K562 (cell line): Measurements from ENCODE around the gene REP15. TPM values are rescaled to one million over a fixed set of nuclear protein-coding genes. Genes with fewer than 3 reads are reported as not detected.

Experiments used
- ATAC-seq: fragments of 200-7000 bp; cut with Tn5 transposase; 3 replicates; pipeline ENCODE4 v1.9.1; 2020; ENCODE audit warnings: moderate library complexity
- BruUV-seq: library from RNA; stranded (reverse); fragments of 400-500 nt; replicated peaks from 2 replicates; lab custom pipeline; 2021; lab: Mats Ljungman, UMichigan
- CTCF ChIA-PET: fragments of 300-600 bp; formaldehyde crosslinking; extraction: SDS; loops from one replicate; lab custom pipeline; 2021; ENCODE audit warnings: low intra/inter-chr PET ratio; lab: Yijun Ruan, JAX
- POLR2A ChIA-PET: fragments of 300-600, 350-650 bp; sonication (Branson Sonifier 250); formaldehyde crosslinking; extraction: SDS; loops from one replicate; lab custom pipeline; 2021; ENCODE audit warnings: antibody characterized with exemption, inconsistent platforms; lab: Yijun Ruan, JAX
- DNase-seq, 4 experiments: peaks; one replicate each; pipeline versions ENCODE4 v3.0.0 to v3.0.0-alpha.2; 2011 to 2018; ENCODE audit warnings: low spot score in 3 of 4, mixed read lengths in 3 of 4; ENCODE audit errors: extremely low read depth in 1 of 4
- FAIRE-seq: peaks from 2 replicates; lab custom pipeline; 2011; peaks lifted over from hg19 to GRCh38; lab: Jason Lieb, UNC
- H2AFZ ChIP-seq: 2 replicates; pipeline ENCODE4 v1.6.0; 2011; ENCODE audit warnings: low read depth, low read length, control low read depth, inconsistent platforms
- H3K27ac ChIP-seq: fragments of 200-600 bp; 3 replicates; pipeline ENCODE4 v1.8.0; 2011; ENCODE audit warnings: low read depth, mild to moderate bottlenecking, control low read depth, inconsistent platforms, low read length, moderate library complexity, mixed read lengths; ENCODE audit errors: extremely low read depth
- H3K27me3 ChIP-seq, 2 experiments: fragments of 300-600 bp in 1 of 2; 2 replicates in 1 of 2; 3 replicates in 1 of 2; pipeline versions ENCODE4 v1.6.0 to v1.8.0; 2011; ENCODE audit warnings: inconsistent platforms in 2 of 2, low read length in 2 of 2, mild to moderate bottlenecking in 1 of 2, mixed read lengths in 1 of 2, moderate library complexity in 1 of 2; ENCODE audit not compliant: control insufficient read depth in 2 of 2, insufficient read depth in 2 of 2
- H3K36me3 ChIP-seq: fragments of 300-600 bp; 3 replicates; pipeline ENCODE4 v1.8.0; 2011; ENCODE audit warnings: mild to moderate bottlenecking, low read length, inconsistent platforms; ENCODE audit not compliant: control insufficient read depth, insufficient read depth
- H3K4me1 ChIP-seq, 2 experiments: fragments of 200-600 bp in 1 of 2; replicated peaks in 1 of 2; 2 replicates in 1 of 2; 3 replicates in 1 of 2; pipeline versions ENCODE4 v1.5.1 to v1.8.0; 2011; ENCODE audit warnings: inconsistent platforms in 2 of 2, low read length in 2 of 2, mild to moderate bottlenecking in 1 of 2, mixed read lengths in 1 of 2, moderate library complexity in 1 of 2; ENCODE audit not compliant: control insufficient read depth in 2 of 2, insufficient read depth in 2 of 2
- H3K4me2 ChIP-seq: 2 replicates; pipeline ENCODE4 v1.6.1; 2011; ENCODE audit warnings: low read length, control low read depth, inconsistent platforms, mixed read lengths; ENCODE audit not compliant: insufficient read depth
- H3K4me3 ChIP-seq: fragments of 200-600 bp; sonication (generic), shearing (Covaris generic); 2 replicates; pipeline ENCODE4 v1.5.1; 2016; ENCODE audit warnings: control low read depth, inconsistent platforms
- H3K79me2 ChIP-seq: fragments of 200-600 bp; 3 replicates; pipeline ENCODE4 v1.8.0; 2011; ENCODE audit warnings: low read length, inconsistent platforms; ENCODE audit not compliant: control insufficient read depth, insufficient read depth
- H3K9ac ChIP-seq, 2 experiments: 2 replicates each; pipeline versions ENCODE4 v1.6.0 to v1.6.1; 2011; ENCODE audit warnings: low read depth in 2 of 2, low read length in 2 of 2, control low read depth in 1 of 2, inconsistent platforms in 1 of 2, mild to moderate bottlenecking in 1 of 2, mixed read lengths in 1 of 2; ENCODE audit not compliant: insufficient read depth in 1 of 2
- H3K9me1 ChIP-seq: one replicate; pipeline ENCODE4 v1.6.0; 2011; ENCODE audit warnings: inconsistent platforms, mild to moderate bottlenecking, low read length, moderate library complexity; ENCODE audit not compliant: control insufficient read depth, insufficient read depth
- H3K9me3 ChIP-seq: replicated peaks from 2 replicates; pipeline ENCODE4 v1.5.1; 2011; ENCODE audit warnings: low read depth, low read length, inconsistent platforms; ENCODE audit not compliant: control insufficient read depth, insufficient read depth
- H4K20me1 ChIP-seq: replicated peaks from 2 replicates; pipeline ENCODE4 v1.6.1; 2011; ENCODE audit warnings: low read length, inconsistent platforms, mixed read lengths; ENCODE audit not compliant: control insufficient read depth, insufficient read depth
- C11orf30 ChIP-seq: fragments of 450-650 bp; IDR thresholded peaks from 2 replicates; pipeline ENCODE4 v1.6.1; 2016; ENCODE audit warnings: low read depth, mild to moderate bottlenecking
- CTCF ChIP-seq, 3 experiments: IDR thresholded peaks in 2 of 3; conservative IDR thresholded peaks in 1 of 3; 2 replicates each; pipeline ENCODE4 v1.5.1; 2011 to 2012; ENCODE audit warnings: low read length in 3 of 3, mild to moderate bottlenecking in 3 of 3, control low read depth in 2 of 3, improper control_type of control experiment in 1 of 3, inconsistent platforms in 1 of 3, low read depth in 1 of 3, mixed read lengths in 1 of 3, moderate library complexity in 1 of 3; ENCODE audit not compliant: insufficient read depth in 2 of 3
- ESRRA ChIP-seq: fragments of 450-650 bp; IDR thresholded peaks from 2 replicates; pipeline ENCODE4 v1.6.1; 2014; ENCODE audit warnings: low read depth, mild to moderate bottlenecking, moderate library complexity, borderline replicate concordance
- GMEB1 ChIP-seq: fragments of 250-450 bp; sonication (Bioruptor Pico); IDR thresholded peaks from 2 replicates; pipeline ENCODE4 v1.4.0; 2020; ENCODE audit warnings: mild to moderate bottlenecking
- IFI16 ChIP-seq: fragments of 250-450 bp; sonication (Bioruptor Pico); IDR thresholded peaks from 2 replicates; pipeline ENCODE4 v2.1.2; 2022; ENCODE audit warnings: mild to moderate bottlenecking, inconsistent platforms
- KLF13 ChIP-seq: fragments of 450-650 bp; IDR thresholded peaks from 2 replicates; pipeline ENCODE4 v1.6.1; 2016; ENCODE audit warnings: missing genetic modification characterization, low read depth, mild to moderate bottlenecking, missing compliant biosample characterization, moderate library complexity, borderline replicate concordance
- MAFK ChIP-seq: IDR thresholded peaks from 2 replicates; pipeline ENCODE4 v1.6.1; 2011; ENCODE audit warnings: low read length, improper control_type of control experiment
- RAD21 ChIP-seq, 2 experiments: fragments of 250-450 bp in 1 of 2; fragments of 450-650 bp in 1 of 2; sonication (Bioruptor Pico) in 1 of 2; formaldehyde crosslinking in 1 of 2; IDR thresholded peaks in 1 of 2; conservative IDR thresholded peaks in 1 of 2; 2 replicates each; pipeline versions ENCODE4 v1.4.0 to v1.8.0; 2020 to 2022; ENCODE audit warnings: mild to moderate bottlenecking in 2 of 2, moderate library complexity in 1 of 2
- SMAD3 ChIP-seq: fragments of 450-650 bp; formaldehyde crosslinking; conservative IDR thresholded peaks from 2 replicates; pipeline ENCODE4 v1.4.0; 2020; ENCODE audit warnings: mild to moderate bottlenecking
- YY1 ChIP-seq, 3 experiments: IDR thresholded peaks; 2 replicates each; pipeline ENCODE4 v1.6.1; 2011; ENCODE audit warnings: low read length in 2 of 3, mild to moderate bottlenecking in 2 of 3, moderate library complexity in 2 of 3, borderline replicate concordance in 1 of 3, control low read depth in 1 of 3, low read depth in 1 of 3; ENCODE audit not compliant: insufficient read depth in 3 of 3, insufficient replicate concordance in 2 of 3, control insufficient read depth in 1 of 3, insufficient read length in 1 of 3; ENCODE audit errors: extremely low read depth in 1 of 3
- ZBTB43 ChIP-seq: sonication (generic); formaldehyde crosslinking; IDR thresholded peaks from 2 replicates; pipeline ENCODE4 v1.8.0; 2023; ENCODE audit warnings: mild to moderate bottlenecking, missing genetic modification reagents
- WGBS: fragments of 100-300 bp; shearing (Covaris generic); methylation state at CpG from one replicate; pipeline ENCODE4 v1.1.6; 2016; ENCODE audit warnings: low coverage, mixed read lengths; ENCODE audit not compliant: insufficient coverage; ENCODE audit errors: missing lambda C conversion rate; 5-methylcytosine and 5-hydroxymethylcytosine counted together
- in situ Hi-C: fragments of 300-500 bp; cut with MboI; formaldehyde crosslinking; loops from 4 replicates; pipeline ENCODE4 v1.15.0; 2018; ENCODE audit warnings: inconsistent platforms, mixed read lengths
- intact Hi-C: fragments of 100-400 bp; cut with micrococcal nuclease; formaldehyde crosslinking; loops from 2 replicates; pipeline ENCODE4 v1.14.2; 2022
- polyA plus RNA-seq, 8 experiments: library from polyadenylated mRNA; depleted of rRNA in 4 of 8; stranded (reverse) in 5 of 8; unstranded in 3 of 8; fragments of >200 nt; fragmentation: Nextera tagmentation in 2 of 8; fragmentation: Illumina TruSeq in 1 of 8; extraction: Ambion mirVana in 2 of 8; extraction: Trizol in 1 of 8; gene quantifications; 2 replicates each; pipeline versions ENCODE4 v1.2.1 to v1.2.3, GENCODE V29; 2011 to 2014; ENCODE audit warnings: inconsistent platforms in 1 of 8, missing spikeins in 1 of 8
- total RNA-seq, 7 experiments: library from RNA; depleted of rRNA in 6 of 7; stranded (reverse); fragments of >200 nt in 6 of 7; fragmentation: Illumina TruSeq in 2 of 7; extraction: Trizol in 2 of 7; gene quantifications; 2 replicates each; pipeline versions ENCODE4 v1.2.1 to v1.2.3, GENCODE V29; 2011 to 2021; ENCODE audit warnings: low replicate concordance in 1 of 7

REP15 gene
- total and polyA plus RNA-seq, 9 of the 15 experiments (the other 6 are each of a cell fraction or from before 2014, with no cell fraction given): not detected

- WGBS: 49% methylated on average over 2 of the region's 2 CpGs
- Histone ChIP-seq H2AFZ (no peak overlapping the region), H3K4me2 (no peak overlapping the region), H3K9ac (no peak overlapping the region), H3K27ac (no peak overlapping the region), H3K9me1 (no peaks in the 10 kb centered on the region), H3K36me3 (peaks cover 83% of the 10 kb centered on the region), H3K9me3 (no peaks in the 10 kb centered on the region), H3K4me3 (no peak overlapping the region), H3K79me2 (peaks cover 15% of the 10 kb centered on the region; the same call in 2 of the 3 replicates), H3K4me1 (no peaks in the 10 kb centered on the region), H3K27me3 (no peaks in the 10 kb centered on the region), H4K20me1 (no peaks in the 10 kb centered on the region)
- in situ Hi-C loops (no loop called here), intact Hi-C loops (loop anchor here (2.0 to 10.0 kb wide), 3 partner anchors 89 to 1143 kb away; no protein-coding TSS in a partner anchor)
- ChIA-PET POLR2A (interaction anchor here (1.4 kb wide), 1 partner anchor 209 kb away, joined by 3 read pairs; no protein-coding TSS in a partner anchor), CTCF (interaction anchor here (0.6 to 2.3 kb wide), 6 partner anchors 89 to 1140 kb away, joined by 3 to 20 read pairs (median 4); no protein-coding TSS in a partner anchor)
- FAIRE-seq: peak; percentile 77
- peak; percentile 64 for TF ChIP-seq ESRRA
- TF ChIP-seq KLF13 (tag): no peak
- TF ChIP-seq ZBTB43 (CRISPR knock-in tag): no peak
- no peak for TF ChIP-seq MAFK
- TF ChIP-seq GMEB1 (CRISPR knock-in tag): no peak
- no peak for TF ChIP-seq C11orf30
- no peak for TF ChIP-seq YY1 (IDR thresholded peaks at IDR 0.05; ENCODE audit: borderline replicate concordance in 1 of 3, control insufficient read depth in 1 of 3, extremely low read depth in 1 of 3, insufficient read depth in 3 of 3, insufficient read length in 1 of 3, insufficient replicate concordance in 2 of 3, low read depth in 1 of 3, low read length in 2 of 3)
- TF ChIP-seq IFI16 (CRISPR knock-in tag): no peak
- TF ChIP-seq RAD21 (CRISPR knock-in tag; conservative IDR thresholded peaks at IDR 0.05 in 1 of 2, IDR thresholded peaks at IDR 0.05 in 1 of 2): 0 out of 4 replicates have a peak, but pooled peaks of 1 of the 2 experiments have one; percentile 21
- TF ChIP-seq SMAD3 (CRISPR knock-in tag): no peak
- peak; percentile 17 to 44 (median 41); a peak in 4 of 6 replicates for TF ChIP-seq CTCF (IDR thresholded peaks at IDR 0.05 in 2 of 3, conservative IDR thresholded peaks at IDR 0.05 in 1 of 3; ENCODE audit: insufficient read depth in 2 of 3, low read depth in 1 of 3, low read length in 3 of 3)
- peak; percentile 78 for ATAC-seq
- BruUV-seq: no TSS peak
- DNase-seq: peak in 2 of 4 experiments; percentile 23 to 25
Observed at GRCh38 chr12:27732281-27732680, 36.0 kb downstream of the REP15 start.
